HG03469 (cell line): ENCODE measurements around the gene PIGQ.

ENCODE experiments used
- ATAC-seq: cut with Tn5 transposase; IDR thresholded peaks from one replicate; pipeline ENCODE4 v1.9.1; 2021; ENCODE audit warnings: mild to moderate bottlenecking, moderate library complexity, moderate number of reproducible peaks; ENCODE audit not compliant: unreplicated experiment

PIGQ gene

GRCh38 chr16:598823-599739, 29.3 kb downstream of the PIGQ start:
- ATAC-seq: no peak

- no peak for ATAC-seq
Measured at GRCh38 chr16:600781-601180, 31.0 kb downstream of the PIGQ start.

DNA sequence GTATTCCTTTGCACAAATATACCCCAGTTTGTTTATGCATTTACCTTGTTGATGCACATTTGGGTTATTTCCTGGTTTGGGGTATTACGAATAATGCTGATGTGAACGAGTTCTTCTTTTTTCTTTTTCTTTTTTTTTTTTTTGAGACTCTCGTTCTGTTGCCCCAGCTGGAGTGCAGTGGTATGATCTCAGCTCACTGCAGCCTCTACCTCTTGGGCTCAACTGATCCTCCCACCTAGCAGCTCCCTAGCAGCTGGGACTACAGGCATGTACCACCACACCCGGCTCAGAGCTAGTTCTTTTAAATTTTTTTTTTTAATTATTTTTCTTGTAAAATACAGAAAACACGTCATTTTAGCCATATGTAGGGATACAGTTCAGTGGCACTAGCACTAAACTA, 34.2 kb downstream of the PIGQ start:
- no peak for ATAC-seq

- ATAC-seq: no peak
Measured at GRCh38 chr16:606656-607307, 37.0 kb downstream of the PIGQ start.

- no peak for ATAC-seq
Measured at GRCh38 chr16:608019-608418, 38.3 kb downstream of the PIGQ start.

GRCh38 chr16:609316-609715, 39.5 kb downstream of the PIGQ start:
- no peak for ATAC-seq

DNA sequence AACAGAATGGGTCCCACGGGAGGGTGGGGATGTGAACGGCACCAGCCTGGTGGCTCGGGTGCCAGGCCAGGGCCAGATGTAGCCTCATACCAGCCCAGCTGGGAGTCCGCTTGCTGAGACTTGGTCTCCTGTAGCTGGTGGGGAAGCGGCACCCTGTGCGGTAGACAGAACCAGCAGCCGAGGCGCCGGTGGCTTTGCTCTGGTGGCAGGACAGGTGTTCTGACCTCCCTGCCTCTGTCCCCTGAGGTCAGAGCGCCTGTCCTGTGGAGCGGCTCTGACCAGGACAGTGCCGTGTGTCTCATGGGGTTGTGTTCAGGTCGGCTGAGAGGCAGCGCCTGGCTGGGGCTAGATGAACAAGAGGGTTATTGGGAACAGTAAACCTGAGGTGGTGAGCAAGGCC, 40.2 kb downstream of the PIGQ start:
- ATAC-seq: no peak

- no peak for ATAC-seq
Measured at GRCh38 chr16:610513-611381, 41.0 kb downstream of the PIGQ start.

DNA sequence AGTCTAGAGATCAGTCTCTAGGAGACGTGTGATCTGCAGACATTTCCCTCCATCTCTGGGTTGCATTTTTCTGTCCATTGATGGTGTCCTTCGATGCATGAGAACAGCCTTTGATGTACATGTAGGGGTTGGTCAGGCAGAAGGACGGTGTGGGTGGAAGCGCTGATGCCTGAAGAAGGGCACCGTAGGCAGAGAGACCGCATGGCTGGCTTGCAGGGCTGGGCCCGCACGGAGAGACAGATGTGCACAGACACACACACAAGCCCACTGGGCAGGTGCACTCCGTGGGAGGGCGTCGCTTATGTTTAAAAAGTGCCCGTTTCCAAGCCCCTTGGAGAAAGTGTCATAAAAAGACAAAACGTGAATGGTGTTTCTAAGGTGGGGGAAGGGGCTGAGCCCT, 45.4 kb downstream of the PIGQ start:
- no peak for ATAC-seq

DNA sequence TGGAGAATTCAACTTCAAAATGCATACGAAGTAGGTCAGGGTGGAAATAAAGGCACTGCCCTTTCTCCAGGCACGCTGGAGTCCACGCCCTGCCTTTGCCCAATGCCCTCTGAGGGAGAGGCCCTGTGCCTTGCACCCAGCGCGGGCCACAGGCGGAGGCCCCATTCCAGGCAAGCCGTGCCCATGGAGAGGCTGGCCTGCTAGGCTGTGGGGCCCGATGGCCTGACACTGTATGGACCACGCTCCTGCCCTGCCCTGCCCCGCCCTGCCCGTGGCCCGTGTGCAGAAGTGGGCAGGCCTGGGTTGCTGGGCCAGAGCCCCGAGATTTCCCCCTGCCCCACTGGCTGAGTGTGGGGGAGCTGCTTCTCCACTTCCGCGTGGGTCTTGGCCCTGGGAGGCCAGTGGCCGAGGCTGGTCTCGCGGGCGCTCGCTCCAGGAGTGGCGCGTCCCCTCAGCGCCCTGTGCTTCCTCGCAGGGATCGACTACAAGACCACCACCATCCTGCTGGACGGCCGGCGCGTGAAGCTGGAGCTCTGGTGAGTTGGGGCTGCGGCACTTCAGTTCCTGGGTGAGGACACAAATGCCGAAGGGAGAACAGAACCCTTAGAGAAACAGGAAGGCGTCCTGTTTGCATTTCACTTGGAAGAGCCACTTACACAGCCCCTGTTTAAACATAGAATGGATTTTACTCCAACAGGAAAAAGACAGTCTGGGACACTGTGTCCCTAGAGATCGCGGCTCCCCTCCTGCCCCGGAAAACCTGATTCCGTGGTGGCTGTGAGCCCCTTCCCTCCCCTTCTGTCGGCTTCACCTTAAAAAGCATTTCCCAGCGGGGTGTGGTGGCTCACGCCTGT, 47.2 kb downstream of the PIGQ start:
- ATAC-seq: no peak

DNA sequence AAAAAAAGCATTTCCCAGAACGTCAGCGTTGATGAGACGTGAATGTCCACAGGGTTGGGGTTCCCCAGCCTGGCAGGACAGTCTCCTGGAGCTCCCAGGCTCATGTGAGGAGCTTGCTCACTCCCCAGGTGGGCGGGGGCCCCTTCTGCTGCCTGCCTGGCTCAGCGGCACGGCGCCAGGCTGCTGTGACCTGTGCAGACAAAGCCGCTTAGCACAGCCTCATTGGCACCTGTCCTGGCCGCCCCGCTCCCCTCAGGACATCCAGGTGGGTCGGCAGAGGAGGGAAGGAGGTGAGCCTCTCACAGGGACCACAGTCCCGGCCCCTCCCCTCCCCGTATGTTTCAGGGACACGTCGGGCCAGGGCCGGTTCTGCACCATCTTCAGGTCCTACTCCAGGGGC, 48.1 kb downstream of the PIGQ start:
- ATAC-seq: no peak

DNA sequence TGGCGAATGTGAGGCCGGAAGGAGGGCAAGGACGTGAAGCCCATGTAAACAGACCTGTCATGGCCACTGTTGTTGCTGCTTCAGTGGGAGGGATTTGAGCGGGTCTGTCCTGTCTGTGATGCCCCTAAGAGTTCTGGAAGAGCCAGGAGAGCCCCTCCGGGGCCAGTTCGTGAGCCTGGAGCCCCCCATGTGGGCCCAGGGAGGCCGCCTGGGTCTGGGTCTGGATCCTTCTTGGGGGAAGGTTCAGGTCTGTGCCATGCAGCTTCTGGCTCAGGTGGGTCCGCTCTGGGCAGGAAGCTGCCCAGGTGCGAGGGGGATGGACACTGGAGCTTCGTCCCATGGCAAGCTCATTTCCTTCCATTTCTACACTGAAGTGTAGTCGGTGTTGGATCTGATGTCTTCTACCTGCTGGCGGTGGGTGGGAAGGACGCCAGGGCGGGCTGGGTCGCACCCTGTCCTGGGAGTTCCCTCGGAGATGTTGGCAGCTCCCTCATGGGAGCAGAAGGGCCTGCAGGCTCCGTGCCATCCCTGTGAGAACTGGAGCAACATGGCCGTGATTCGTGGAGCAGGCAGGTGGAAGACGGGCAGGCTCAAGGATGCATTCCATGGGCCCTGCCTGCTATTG, 49.8 kb downstream of the PIGQ start:
- no peak for ATAC-seq

DNA sequence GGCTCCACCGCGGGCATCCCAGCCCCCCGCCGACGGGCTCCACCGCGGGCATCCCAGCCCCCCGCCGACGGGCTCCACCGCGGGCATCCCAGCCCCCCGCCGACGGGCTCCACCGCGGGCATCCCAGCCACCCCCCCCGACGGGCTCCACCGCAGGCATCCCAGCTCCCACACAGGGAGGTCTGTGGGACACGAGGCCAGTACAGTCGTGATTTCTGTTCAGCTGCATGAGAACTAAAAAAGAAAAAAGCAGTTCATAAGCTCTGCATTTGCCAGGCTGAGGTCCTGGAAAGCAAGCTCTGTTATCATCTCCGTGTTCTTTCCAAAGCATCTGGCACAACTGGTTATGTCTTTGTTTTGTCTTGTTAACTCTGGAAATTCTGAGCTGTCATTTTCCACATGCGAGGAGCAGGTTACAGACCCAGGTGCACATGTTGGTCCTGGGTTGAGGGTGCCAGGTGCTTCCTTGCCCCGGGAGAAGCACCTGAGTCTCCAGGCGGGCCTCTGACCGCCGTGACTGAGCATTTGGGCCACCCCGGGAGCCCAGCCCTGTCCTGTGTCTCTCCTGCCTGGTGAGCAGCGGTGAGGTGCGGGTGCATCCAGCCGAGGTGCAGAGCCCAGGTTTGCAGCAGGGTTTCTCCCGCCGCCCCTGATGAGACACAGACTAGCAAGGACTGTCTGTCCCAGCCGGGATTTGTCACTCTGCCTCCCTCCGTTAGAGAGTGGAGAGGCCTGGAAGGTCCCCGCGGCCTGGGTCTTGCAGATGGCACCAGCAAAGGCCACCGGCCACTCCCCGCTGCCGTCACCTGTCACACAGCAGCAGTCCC, 51.1 kb downstream of the PIGQ start:
- ATAC-seq: no peak

DNA sequence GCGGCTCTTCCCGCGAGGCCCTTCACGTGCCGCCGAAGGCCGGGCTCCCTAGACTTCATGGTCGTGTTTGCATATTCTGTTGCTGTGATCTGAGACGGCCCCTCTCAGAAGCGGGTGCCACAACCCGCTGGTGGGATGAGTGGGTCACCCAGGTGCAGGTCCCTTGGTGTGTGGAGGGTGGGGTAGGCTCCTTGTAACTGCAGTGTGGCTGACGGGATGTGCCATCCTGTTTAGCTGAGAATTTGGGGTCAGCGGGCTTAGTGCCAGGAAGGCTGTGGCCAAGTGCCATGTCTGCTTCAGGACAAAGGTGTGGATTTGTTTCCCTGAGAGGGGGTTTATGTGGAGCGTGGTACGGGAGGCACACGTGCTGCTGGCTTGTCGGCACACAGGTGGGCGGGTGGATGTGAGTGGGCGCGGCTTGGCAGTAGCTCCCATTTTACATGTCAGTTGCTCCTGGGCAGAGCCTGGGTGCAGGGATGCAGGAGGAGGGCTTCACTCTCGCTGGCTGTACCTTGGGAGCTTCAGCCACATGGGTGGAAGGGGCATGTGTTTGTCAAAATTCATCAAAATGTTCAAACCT, 51.8 kb downstream of the PIGQ start:
- no peak for ATAC-seq

DNA sequence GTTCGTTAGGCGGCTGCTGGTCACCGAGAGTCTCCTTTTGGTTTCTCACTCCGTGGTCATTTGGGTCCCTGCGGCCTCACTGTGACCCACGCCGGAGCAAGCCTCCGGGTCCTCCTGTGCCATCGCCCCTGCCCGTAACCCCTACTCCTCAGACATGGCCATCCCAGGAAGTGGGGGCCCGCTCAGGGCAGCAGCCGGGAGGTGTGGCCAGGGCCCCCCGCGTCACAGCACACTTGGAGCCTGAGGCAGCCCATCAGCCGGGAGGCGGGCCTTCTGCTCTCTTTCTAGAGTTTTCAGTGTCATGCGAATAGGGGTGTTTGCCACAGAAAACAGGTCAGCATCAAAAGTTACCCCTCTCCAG, 53.1 kb downstream of the PIGQ start:
- ATAC-seq: no peak

GRCh38 chr16:624526-625070, 54.8 kb downstream of the PIGQ start:
- no peak for ATAC-seq

GRCh38 chr16:625117-625976, 55.6 kb downstream of the PIGQ start:
- no peak for ATAC-seq
